ENCODE measurements around the gene XIAP.
A peak's percentile ranks its signal among the peaks of the same experiment; 100 is the strongest.
"Not testable (repeated sequence)": the region's sequence is repeated elsewhere in the genome, so short reads cannot be mapped to it uniquely, and the experiment has no call there.

Gene XIAP

DNA sequence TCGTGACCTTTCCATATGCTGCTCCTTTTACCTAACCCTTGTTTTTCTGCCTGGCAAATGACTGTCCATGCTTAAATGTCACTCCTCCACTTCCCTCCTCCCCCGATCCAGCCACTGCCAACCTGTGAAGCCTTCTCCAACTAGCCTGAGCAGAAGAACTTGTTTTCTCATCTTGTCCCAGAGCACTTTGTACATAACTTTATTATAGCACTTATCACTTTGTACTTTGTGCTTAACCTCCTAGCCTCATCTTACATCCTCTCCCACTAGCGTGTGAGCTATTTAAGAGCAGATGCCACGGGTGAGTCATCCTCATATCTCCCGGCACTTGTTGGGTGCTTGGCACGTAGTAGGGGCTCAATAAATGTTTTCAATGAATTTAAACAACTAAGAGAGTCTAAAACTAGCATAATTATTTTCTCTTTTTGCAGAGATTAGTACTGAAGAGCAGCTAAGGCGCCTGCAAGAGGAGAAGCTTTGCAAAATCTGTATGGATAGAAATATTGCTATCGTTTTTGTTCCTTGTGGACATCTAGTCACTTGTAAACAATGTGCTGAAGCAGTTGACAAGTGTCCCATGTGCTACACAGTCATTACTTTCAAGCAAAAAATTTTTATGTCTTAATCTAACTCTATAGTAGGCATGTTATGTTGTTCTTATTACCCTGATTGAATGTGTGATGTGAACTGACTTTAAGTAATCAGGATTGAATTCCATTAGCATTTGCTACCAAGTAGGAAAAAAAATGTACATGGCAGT is 46.9 kb downstream of the XIAP start:
- no peaks in the 10 kb centered on the region for H3K9me3 Mint-ChIP-seq (ENCODE audit: low read depth)
- H3K27ac Mint-ChIP-seq = peak overlapping the region; percentile 64
- peaks cover 23% of the 10 kb centered on the region for H3K4me1 Mint-ChIP-seq (ENCODE audit: low read depth)
- H3K27me3 Mint-ChIP-seq = no peaks in the 10 kb centered on the region
- peaks cover 3% of the 10 kb centered on the region for H3K36me3 Mint-ChIP-seq
- H3K4me3 Mint-ChIP-seq = peak overlapping the region; percentile 4

GRCh38 chrX:123909523-123909922 is 49.7 kb downstream of the XIAP start:
- Mint-ChIP-seq H3K36me3 (peaks cover 3% of the 10 kb centered on the region), H3K27me3 (no peaks in the 10 kb centered on the region), H3K9me3 (ENCODE audit: low read depth) (no peaks in the 10 kb centered on the region), H3K4me3 (no peak overlapping the region), H3K27ac (no peak overlapping the region), H3K4me1 (ENCODE audit: low read depth) (peaks cover 21% of the 10 kb centered on the region)

DNA sequence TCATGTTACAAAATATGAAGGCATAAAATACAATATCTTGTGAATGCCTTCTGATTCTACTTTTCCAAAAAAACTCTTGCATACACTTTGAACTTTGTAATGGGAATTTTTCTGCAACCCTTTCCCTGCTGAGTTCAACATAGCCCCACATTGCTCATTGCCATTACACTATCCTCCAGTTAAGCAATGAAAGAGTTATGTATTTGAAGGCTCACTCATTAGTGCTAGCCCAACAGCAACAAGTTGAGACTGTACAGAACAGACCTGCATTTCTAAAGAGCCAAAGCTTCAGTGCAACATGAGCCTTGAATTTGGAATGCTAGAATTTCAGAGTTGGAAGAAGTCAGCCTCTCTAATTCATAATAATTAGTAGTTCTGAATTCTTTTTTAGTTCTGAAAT is 57.2 kb downstream of the XIAP start:
- Mint-ChIP-seq H3K27ac (no peak overlapping the region), H3K9me3 (ENCODE audit: low read depth) (no peaks in the 10 kb centered on the region), H3K36me3 (no peaks in the 10 kb centered on the region), H3K4me3 (no peak overlapping the region), H3K4me1 (ENCODE audit: low read depth) (no peaks in the 10 kb centered on the region), H3K27me3 (no peaks in the 10 kb centered on the region)

- Mint-ChIP-seq H3K27me3 (no peaks in the 10 kb centered on the region), H3K36me3 (no peaks in the 10 kb centered on the region), H3K4me1 (ENCODE audit: low read depth) (no peaks in the 10 kb centered on the region), H3K9me3 (ENCODE audit: low read depth) (no peaks in the 10 kb centered on the region), H3K4me3 (no peak overlapping the region), H3K27ac (no peak overlapping the region)
Observed at GRCh38 chrX:123918106-123918721, 58.4 kb downstream of the XIAP start.

- Mint-ChIP-seq H3K27me3 (no peaks in the 10 kb centered on the region), H3K9me3 (ENCODE audit: low read depth) (no peaks in the 10 kb centered on the region), H3K27ac (no peak overlapping the region), H3K36me3 (no peaks in the 10 kb centered on the region), H3K4me1 (ENCODE audit: low read depth) (no peaks in the 10 kb centered on the region), H3K4me3 (no peak overlapping the region)
Observed at GRCh38 chrX:123920105-123920785, 60.4 kb downstream of the XIAP start.

GRCh38 chrX:123923211-123923610 is 63.4 kb downstream of the XIAP start:
- Mint-ChIP-seq H3K27me3 (no peaks in the 10 kb centered on the region), H3K4me1 (ENCODE audit: low read depth) (no peaks in the 10 kb centered on the region), H3K9me3 (ENCODE audit: low read depth) (no peaks in the 10 kb centered on the region), H3K36me3 (no peaks in the 10 kb centered on the region), H3K27ac (no peak overlapping the region), H3K4me3 (no peak overlapping the region)

- Mint-ChIP-seq H3K4me3 (no peak overlapping the region), H3K27ac (no peak overlapping the region), H3K27me3 (no peaks in the 10 kb centered on the region), H3K36me3 (no peaks in the 10 kb centered on the region), H3K9me3 (ENCODE audit: low read depth) (no peaks in the 10 kb centered on the region), H3K4me1 (ENCODE audit: low read depth) (no peaks in the 10 kb centered on the region)
Observed at GRCh38 chrX:123924186-123924585, 64.3 kb downstream of the XIAP start.

DNA sequence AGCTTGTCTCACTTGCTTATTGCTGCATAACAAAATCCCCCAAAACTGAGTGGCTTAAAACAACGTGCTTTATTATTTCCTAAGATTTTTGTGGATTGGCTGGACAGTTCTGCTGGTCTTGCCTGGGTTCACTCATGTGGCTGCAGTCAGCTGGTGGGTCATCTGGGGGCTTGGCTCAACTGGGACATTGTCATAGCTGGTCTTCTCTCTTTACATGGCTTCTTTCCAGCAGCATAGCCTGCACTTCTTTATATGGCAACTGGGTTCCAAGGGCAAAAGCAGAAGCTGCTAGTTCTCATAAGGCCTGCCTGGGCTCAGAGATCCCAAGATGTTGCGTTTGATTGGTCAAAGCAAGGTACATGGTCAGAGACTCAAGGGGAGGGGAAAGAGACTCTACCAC is 68.0 kb downstream of the XIAP start:
- Mint-ChIP-seq H3K9me3 (ENCODE audit: low read depth) (no peaks in the 10 kb centered on the region), H3K36me3 (peaks cover 3% of the 10 kb centered on the region), H3K4me1 (ENCODE audit: low read depth) (no peaks in the 10 kb centered on the region), H3K27me3 (peaks cover 2% of the 10 kb centered on the region), H3K4me3 (no peak overlapping the region), H3K27ac (no peak overlapping the region)

DNA sequence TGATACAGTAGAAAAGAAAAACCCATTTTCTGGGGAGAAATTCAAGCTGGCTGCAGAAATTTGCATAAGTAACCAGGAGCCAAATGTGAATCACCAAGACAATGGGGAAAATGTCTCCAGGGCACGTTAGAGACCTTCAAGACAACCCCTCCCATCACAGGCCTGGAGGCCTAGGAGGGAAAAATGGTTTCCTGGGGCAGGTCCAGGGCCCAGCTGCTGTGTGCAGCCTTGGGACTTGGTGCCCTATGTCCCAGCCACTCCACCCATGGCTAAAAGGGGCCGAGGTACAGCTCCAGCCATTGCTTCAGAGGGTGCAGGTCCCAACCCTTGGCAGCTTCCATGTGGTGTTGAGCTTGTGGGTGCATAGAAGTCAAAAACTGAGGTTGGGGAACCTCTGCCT is 72.2 kb downstream of the XIAP start:
- H3K27me3 Mint-ChIP-seq = not testable (repeated sequence)

GRCh38 chrX:123943074-123943473 is 83.2 kb downstream of the XIAP start:
- Mint-ChIP-seq H3K4me1 (ENCODE audit: low read depth) (no peaks in the 10 kb centered on the region), H3K27ac (no peak overlapping the region), H3K4me3 (no peak overlapping the region), H3K27me3 (no peaks in the 10 kb centered on the region), H3K9me3 (ENCODE audit: low read depth) (no peaks in the 10 kb centered on the region), H3K36me3 (no peaks in the 10 kb centered on the region)

More for the DNA sequence above, 72.2 kb downstream of the XIAP start:
- H3K4me1 Mint-ChIP-seq (ENCODE audit: low read depth); H3K36me3 Mint-ChIP-seq; H3K4me3 Mint-ChIP-seq; H3K9me3 Mint-ChIP-seq (ENCODE audit: low read depth); H3K27ac Mint-ChIP-seq: not testable (repeated sequence)

DNA sequence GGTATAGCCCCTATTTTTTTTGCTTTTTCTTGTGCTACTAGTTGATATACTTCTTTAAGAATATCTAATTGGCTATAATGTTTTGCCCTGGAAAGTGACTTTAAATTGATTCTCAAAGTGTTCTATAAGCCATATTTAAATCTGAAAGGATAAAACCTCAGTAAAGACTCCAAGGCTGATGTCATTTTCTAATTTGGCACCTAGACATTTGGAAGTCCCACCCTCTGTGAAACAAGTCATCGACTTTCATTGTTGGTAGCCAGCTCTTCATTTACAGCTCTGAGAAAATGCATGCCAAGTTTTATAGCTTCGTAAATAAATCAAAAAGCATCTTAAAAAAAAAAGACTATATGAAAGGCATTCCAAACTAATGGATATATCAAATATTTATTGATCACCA is 83.6 kb downstream of the XIAP start:
- no peaks in the 10 kb centered on the region for H3K9me3 Mint-ChIP-seq (ENCODE audit: low read depth)
- no peak overlapping the region for H3K4me3 Mint-ChIP-seq
- H3K4me1 Mint-ChIP-seq (ENCODE audit: low read depth) = no peaks in the 10 kb centered on the region
- no peak overlapping the region for H3K27ac Mint-ChIP-seq
- no peaks in the 10 kb centered on the region for H3K27me3 Mint-ChIP-seq
- no peaks in the 10 kb centered on the region for H3K36me3 Mint-ChIP-seq

- Mint-ChIP-seq H3K4me1 (ENCODE audit: low read depth) (no peaks in the 10 kb centered on the region), H3K27ac (no peak overlapping the region), H3K4me3 (no peak overlapping the region), H3K36me3 (no peaks in the 10 kb centered on the region), H3K27me3 (no peaks in the 10 kb centered on the region), H3K9me3 (ENCODE audit: low read depth) (no peaks in the 10 kb centered on the region)
Observed at GRCh38 chrX:123949846-123950245, 90.0 kb downstream of the XIAP start.

DNA sequence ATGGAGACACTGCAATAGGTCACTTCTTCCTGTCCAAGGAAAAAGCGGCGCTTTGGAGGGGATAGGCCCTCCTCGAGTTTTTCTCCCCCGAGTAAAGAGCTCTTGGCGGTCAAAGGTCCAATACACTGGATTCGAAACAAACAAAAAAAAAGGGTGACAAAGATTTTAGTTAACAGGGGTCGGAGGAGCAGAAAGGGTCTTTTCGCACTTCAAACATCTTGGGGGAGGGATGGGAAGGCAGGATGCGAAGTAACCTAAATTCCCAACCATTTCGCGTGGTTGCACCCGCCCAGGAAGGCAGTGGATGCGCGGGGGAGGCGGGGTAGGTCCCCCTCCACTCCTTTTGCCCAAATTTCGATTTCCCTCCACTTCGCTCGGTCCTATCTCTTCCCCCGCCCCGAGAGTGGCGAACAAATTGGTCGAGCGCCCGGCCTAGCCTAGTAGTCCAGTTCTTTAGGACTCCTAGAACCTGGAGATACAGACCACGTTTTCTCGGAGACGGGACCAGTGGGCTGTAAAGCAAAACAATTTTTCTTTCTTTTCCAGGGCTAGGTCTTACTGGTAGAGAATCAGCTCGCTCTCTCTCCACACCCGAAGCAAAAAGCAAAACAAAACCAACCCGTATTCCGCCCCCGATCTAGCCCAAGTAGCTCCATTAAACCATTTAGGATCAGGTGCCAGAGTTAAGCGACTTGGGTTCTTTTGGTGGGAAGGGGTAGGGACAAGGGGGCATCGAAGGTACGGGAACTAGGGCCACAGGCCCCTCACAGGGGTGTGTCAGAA is 99.6 kb downstream of the XIAP start:
- Mint-ChIP-seq H3K27ac (peak overlapping the region; percentile 98), H3K4me1 (ENCODE audit: low read depth) (peaks cover 17% of the 10 kb centered on the region)

DNA sequence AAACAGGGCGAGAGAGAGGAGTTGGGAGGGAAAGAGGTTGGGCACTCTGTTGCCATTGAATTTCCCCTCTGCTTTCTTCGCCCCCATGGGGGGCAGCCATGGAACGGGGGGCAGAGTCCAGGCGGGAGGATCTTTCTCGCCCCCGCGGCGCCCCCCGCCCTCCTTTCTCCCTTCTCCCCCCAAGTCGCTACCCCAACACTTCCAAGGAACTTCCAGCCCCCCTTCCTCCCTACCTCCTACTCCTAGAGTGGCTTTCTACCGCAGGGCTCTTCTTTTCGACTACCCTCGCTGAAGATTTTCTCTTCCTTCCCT is 101.1 kb downstream of the XIAP start:
- H3K27ac Mint-ChIP-seq = peak overlapping the region; percentile 98
- H3K4me3 Mint-ChIP-seq = peak overlapping the region; percentile 99

More for the DNA sequence above, 99.6 kb downstream of the XIAP start:
- Mint-ChIP-seq H3K9me3 (ENCODE audit: low read depth) (no peaks in the 10 kb centered on the region), H3K36me3 (no peaks in the 10 kb centered on the region), H3K4me3 (peak overlapping the region; percentile 99), H3K27me3 (no peaks in the 10 kb centered on the region)

More for the DNA sequence above, 101.1 kb downstream of the XIAP start:
- Mint-ChIP-seq H3K4me1 (ENCODE audit: low read depth) (peaks cover 29% of the 10 kb centered on the region), H3K36me3 (no peaks in the 10 kb centered on the region), H3K27me3 (no peaks in the 10 kb centered on the region), H3K9me3 (ENCODE audit: low read depth) (no peaks in the 10 kb centered on the region)

Data from activated naive CD8-positive, alpha-beta T cell (primary cell).